Measurements from ENCODE around the gene XPNPEP1. TPM values are rescaled to one million over a fixed set of nuclear protein-coding genes. Genes with fewer than 3 reads are reported as not detected.

The XPNPEP1 gene
- total RNA-seq, 2 donors from 2014 or later: 77.5 to 115 TPM

- no peak for DNase-seq
- peak; percentile 66 for ATAC-seq
These were observed 33.3 kb upstream of the XPNPEP1 start for GRCh38 chr10:109956454-109957091.

GRCh38 chr10:109953766-109954165 lies 30.5 kb upstream of the XPNPEP1 start:
- peak; percentile 68 for ATAC-seq

More at GRCh38 chr10:109956454-109957091, 33.3 kb upstream of the XPNPEP1 start:
- intact Hi-C loops (cut with DNase I, micrococcal nuclease): no loop called here

GRCh38 chr10:109952526-109952925 lies 29.2 kb upstream of the XPNPEP1 start:
- ATAC-seq (no peak), DNase-seq (no peak)
- intact Hi-C loops (cut with DNase I, micrococcal nuclease): no loop called here

More at GRCh38 chr10:109953766-109954165, 30.5 kb upstream of the XPNPEP1 start:
- DNase-seq: no peak
- intact Hi-C loops (cut with DNase I, micrococcal nuclease): no loop called here

- DNase-seq (no peak), ATAC-seq (no peak)
- intact Hi-C loops (cut with DNase I, micrococcal nuclease): no loop called here
These were observed 24.0 kb upstream of the XPNPEP1 start for GRCh38 chr10:109947111-109947920.

- ATAC-seq: no peak
- intact Hi-C loops (cut with DNase I, micrococcal nuclease): no loop called here
- no peak for DNase-seq
These were observed 23.4 kb upstream of the XPNPEP1 start for GRCh38 chr10:109946680-109947079.

- intact Hi-C loops (cut with DNase I, micrococcal nuclease): no loop called here
- ATAC-seq: peak; percentile 73
- DNase-seq: no peak
These were observed 22.3 kb upstream of the XPNPEP1 start for GRCh38 chr10:109945473-109946177.

- ATAC-seq: peak; percentile 61
- no peak for DNase-seq
- intact Hi-C loops (cut with DNase I, micrococcal nuclease): no loop called here
These were observed 21.3 kb upstream of the XPNPEP1 start for GRCh38 chr10:109944613-109945012.

GRCh38 chr10:109941236-109941862 lies 18.0 kb upstream of the XPNPEP1 start:
- DNase-seq: no peak
- ATAC-seq: no peak
- intact Hi-C loops (cut with DNase I, micrococcal nuclease): no loop called here

GRCh38 chr10:109940553-109940952 lies 17.2 kb upstream of the XPNPEP1 start:
- ATAC-seq (no peak), DNase-seq (no peak)
- intact Hi-C loops (cut with DNase I, micrococcal nuclease): no loop called here

- intact Hi-C loops (cut with DNase I, micrococcal nuclease): no loop called here
- DNase-seq (no peak), ATAC-seq (no peak)
These were observed 16.8 kb upstream of the XPNPEP1 start for GRCh38 chr10:109940117-109940516.

GRCh38 chr10:109939315-109939961 lies 16.1 kb upstream of the XPNPEP1 start:
- ATAC-seq (no peak), DNase-seq (no peak)
- intact Hi-C loops (cut with DNase I, micrococcal nuclease): no loop called here

- DNase-seq: no peak
- intact Hi-C loops (cut with DNase I, micrococcal nuclease): no loop called here
- ATAC-seq: no peak
These were observed 14.3 kb upstream of the XPNPEP1 start for GRCh38 chr10:109937460-109938065.

GRCh38 chr10:109934958-109935793 lies 11.9 kb upstream of the XPNPEP1 start:
- DNase-seq: no peak

GRCh38 chr10:109933984-109934565 lies 10.8 kb upstream of the XPNPEP1 start:
- DNase-seq (no peak), ATAC-seq (no peak)
- intact Hi-C loops (cut with DNase I, micrococcal nuclease): no loop called here

More at GRCh38 chr10:109934958-109935793, 11.9 kb upstream of the XPNPEP1 start:
- intact Hi-C loops (cut with DNase I, micrococcal nuclease): no loop called here
- ATAC-seq: no peak

- intact Hi-C loops (cut with DNase I, micrococcal nuclease): no loop called here
- DNase-seq (no peak), ATAC-seq (no peak)
These were observed 9.7 kb upstream of the XPNPEP1 start for GRCh38 chr10:109932968-109933367.

- ATAC-seq (no peak), DNase-seq (no peak)
- intact Hi-C loops (cut with DNase I, micrococcal nuclease): no loop called here
These were observed 9.1 kb upstream of the XPNPEP1 start for GRCh38 chr10:109932391-109932790.

GRCh38 chr10:109931163-109931562 lies 7.9 kb upstream of the XPNPEP1 start:
- ATAC-seq (no peak), DNase-seq (no peak)
- intact Hi-C loops (cut with DNase I, micrococcal nuclease): no loop called here
